Astrocyte of the cerebellum (primary cell): Measurements from ENCODE around the gene TCHP.
"Not testable (repeated sequence)": the region's sequence is repeated elsewhere in the genome, so short reads cannot be mapped to it uniquely, and the experiment has no call there.

Source experiments
- DNase-seq: peaks from one replicate; pipeline ENCODE4 v3.0.0-alpha.2; 2011; ENCODE audit warnings: low read depth
- H3K4me3 ChIP-seq: 2 replicates; pipeline ENCODE4 v1.5.1; 2011; ENCODE audit warnings: mild to moderate bottlenecking, low read depth, low read length, moderate library complexity
- in situ Hi-C: cut with HindIII; loops from 2 replicates; pipeline ENCODE4 v1.10.0; 2017; ENCODE audit warnings: low sequenced_read_pairs
- TF ChIP-seq, protein P1 (sequence below): IDR thresholded peaks from 2 replicates; pipeline ENCODE4 v1.5.1; 2012; ENCODE audit warnings: low read length, low read depth, moderate library complexity, mild to moderate bottlenecking; ENCODE audit errors: missing control alignments

TCHP gene

GRCh38 chr12:109899783-109900751 lies at the start of gene TCHP:
Gene TCHP, plus strand, starts transcription at chr12:109900274. Its CDS starts 2,753 bp downstream, at chr12:109903027.
- peak within 1 kb of the TSS; percentile 70 for H3K4me3 ChIP-seq
- DNase-seq = peak; percentile 69
- TF ChIP-seq, protein P1, sequence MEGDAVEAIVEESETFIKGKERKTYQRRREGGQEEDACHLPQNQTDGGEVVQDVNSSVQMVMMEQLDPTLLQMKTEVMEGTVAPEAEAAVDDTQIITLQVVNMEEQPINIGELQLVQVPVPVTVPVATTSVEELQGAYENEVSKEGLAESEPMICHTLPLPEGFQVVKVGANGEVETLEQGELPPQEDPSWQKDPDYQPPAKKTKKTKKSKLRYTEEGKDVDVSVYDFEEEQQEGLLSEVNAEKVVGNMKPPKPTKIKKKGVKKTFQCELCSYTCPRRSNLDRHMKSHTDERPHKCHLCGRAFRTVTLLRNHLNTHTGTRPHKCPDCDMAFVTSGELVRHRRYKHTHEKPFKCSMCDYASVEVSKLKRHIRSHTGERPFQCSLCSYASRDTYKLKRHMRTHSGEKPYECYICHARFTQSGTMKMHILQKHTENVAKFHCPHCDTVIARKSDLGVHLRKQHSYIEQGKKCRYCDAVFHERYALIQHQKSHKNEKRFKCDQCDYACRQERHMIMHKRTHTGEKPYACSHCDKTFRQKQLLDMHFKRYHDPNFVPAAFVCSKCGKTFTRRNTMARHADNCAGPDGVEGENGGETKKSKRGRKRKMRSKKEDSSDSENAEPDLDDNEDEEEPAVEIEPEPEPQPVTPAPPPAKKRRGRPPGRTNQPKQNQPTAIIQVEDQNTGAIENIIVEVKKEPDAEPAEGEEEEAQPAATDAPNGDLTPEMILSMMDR = peak; percentile 33
- in situ Hi-C loops = no loop called here

- in situ Hi-C loops = not testable (repeated sequence)
Observed at GRCh38 chr12:109850518-109850917, 49.6 kb upstream of the TCHP start.

GRCh38 chr12:109855377-109855776 lies 44.7 kb upstream of the TCHP start:
- TF ChIP-seq, protein P1 = no peak
- no peak overlapping the region for H3K4me3 ChIP-seq
- in situ Hi-C loops = no loop called here
- DNase-seq = no peak

More at GRCh38 chr12:109850518-109850917, 49.6 kb upstream of the TCHP start:
- not testable (repeated sequence) for H3K4me3 ChIP-seq, DNase-seq

- TF ChIP-seq, protein P1 = no peak
- no peak for DNase-seq
- no peak overlapping the region for H3K4me3 ChIP-seq
- in situ Hi-C loops = no loop called here
Observed at GRCh38 chr12:109857715-109858114, 42.4 kb upstream of the TCHP start.

GRCh38 chr12:109858764-109859163 lies 41.3 kb upstream of the TCHP start:
- no peak overlapping the region for H3K4me3 ChIP-seq
- TF ChIP-seq, protein P1 = no peak
- in situ Hi-C loops = no loop called here
- DNase-seq = no peak

DNA sequence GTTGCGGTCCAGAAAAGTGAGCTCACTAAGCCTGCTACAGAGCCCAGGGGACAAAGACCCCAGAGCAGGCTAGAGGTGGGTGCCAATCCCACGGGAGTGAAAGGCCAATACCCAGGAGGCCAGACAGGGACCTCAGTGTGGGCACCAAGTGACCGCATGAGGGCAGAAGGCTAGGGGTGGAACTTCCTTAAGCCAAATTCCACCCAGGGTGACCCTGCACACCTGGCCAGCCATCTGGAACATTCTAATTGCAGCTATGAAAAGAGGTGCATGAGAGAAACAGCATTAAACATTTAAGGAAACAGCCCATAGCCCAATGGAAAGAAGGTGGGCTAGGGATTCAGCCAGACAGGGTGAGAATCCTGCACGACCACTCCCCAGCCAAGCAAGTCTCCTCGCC lies 39.1 kb upstream of the TCHP start:
- no peak overlapping the region for H3K4me3 ChIP-seq
- TF ChIP-seq, protein P1 = no peak
- in situ Hi-C loops = no loop called here
- no peak for DNase-seq

- TF ChIP-seq, protein P1 = no peak
- in situ Hi-C loops = no loop called here
- DNase-seq = no peak
- H3K4me3 ChIP-seq = no peak overlapping the region
Observed at GRCh38 chr12:109861689-109862314, 38.3 kb upstream of the TCHP start.

GRCh38 chr12:109862491-109862890 lies 37.6 kb upstream of the TCHP start:
- in situ Hi-C loops, H3K4me3 ChIP-seq, DNase-seq: not testable (repeated sequence)
